NCI-H2196 (cell line): ENCODE measurements around the gene FAM174B.

Source experiments
- DNase-seq: peaks from one replicate; lab custom pipeline; 2025; ENCODE audit not compliant: unreplicated experiment; lab: John Stamatoyannopoulos, UW

Gene FAM174B

GRCh38 chr15:92574566-92574965 is 81.0 kb downstream of the FAM174B start:
- DNase-seq = no peak

GRCh38 chr15:92574161-92574560 is 81.4 kb downstream of the FAM174B start:
- DNase-seq = no peak

- no peak for DNase-seq
Measured at GRCh38 chr15:92571824-92572223, 83.8 kb downstream of the FAM174B start.

- DNase-seq = no peak
Measured at GRCh38 chr15:92570391-92570790, 85.2 kb downstream of the FAM174B start.

GRCh38 chr15:92569778-92570177 is 85.8 kb downstream of the FAM174B start:
- DNase-seq = no peak
